ENCODE results near the gene PAX9.
A peak's percentile ranks its signal among the peaks of the same experiment; 100 is the strongest.

PAX9 gene

GRCh38 chr14:36726128-36726527 lies 64.5 kb downstream of the PAX9 start:
- Histone ChIP-seq H3K79me2 (ENCODE audit: insufficient read depth, low read length) (no peaks in the 10 kb centered on the region), H3K27me3 (ENCODE audit: insufficient read depth, low read length, poor library complexity) (no peaks in the 10 kb centered on the region), H3K4me2 (ENCODE audit: insufficient read depth, low read length) (peak overlapping the region; percentile 46), H3K4me3 (ENCODE audit: low read depth in 1 of 2, low read length in 2 of 2) (peak overlapping the region in 1 of 2 experiments; percentile 1; a peak in 1 of 4 replicates), H3K9me3 (ENCODE audit: insufficient read depth, low read length, severe bottlenecking) (no peaks in the 10 kb centered on the region), H3K36me3 (ENCODE audit: insufficient read depth, low read length) (no peaks in the 10 kb centered on the region), H4K20me1 (ENCODE audit: insufficient read depth, low read length) (no peaks in the 10 kb centered on the region), H3K9ac (ENCODE audit: low read depth, low read length) (peak overlapping the region; percentile 20), H3K4me1 (ENCODE audit: insufficient read depth, low read length) (peaks cover 46% of the 10 kb centered on the region), H2AFZ (ENCODE audit: low read depth, low read length) (no peak overlapping the region), H3K27ac (ENCODE audit: low read length) (peak overlapping the region; percentile 83)
- ATAC-seq (ENCODE audit: insufficient read depth, low read depth) (peak; percentile 86), DNase-seq (peak; percentile 67)
- no peak for TF ChIP-seq EZH2 (IDR thresholded peaks at IDR 0.05; ENCODE audit: borderline replicate concordance, low read depth, low read length, severe bottlenecking)
